HG02870 (cell line): ENCODE measurements around the gene DPP6.

Experiments
- ATAC-seq: cut with Tn5 transposase; IDR thresholded peaks from one replicate; pipeline ENCODE4 v1.9.1; 2021; ENCODE audit warnings: mild to moderate bottlenecking, moderate library complexity; ENCODE audit not compliant: unreplicated experiment

DPP6 gene

DNA sequence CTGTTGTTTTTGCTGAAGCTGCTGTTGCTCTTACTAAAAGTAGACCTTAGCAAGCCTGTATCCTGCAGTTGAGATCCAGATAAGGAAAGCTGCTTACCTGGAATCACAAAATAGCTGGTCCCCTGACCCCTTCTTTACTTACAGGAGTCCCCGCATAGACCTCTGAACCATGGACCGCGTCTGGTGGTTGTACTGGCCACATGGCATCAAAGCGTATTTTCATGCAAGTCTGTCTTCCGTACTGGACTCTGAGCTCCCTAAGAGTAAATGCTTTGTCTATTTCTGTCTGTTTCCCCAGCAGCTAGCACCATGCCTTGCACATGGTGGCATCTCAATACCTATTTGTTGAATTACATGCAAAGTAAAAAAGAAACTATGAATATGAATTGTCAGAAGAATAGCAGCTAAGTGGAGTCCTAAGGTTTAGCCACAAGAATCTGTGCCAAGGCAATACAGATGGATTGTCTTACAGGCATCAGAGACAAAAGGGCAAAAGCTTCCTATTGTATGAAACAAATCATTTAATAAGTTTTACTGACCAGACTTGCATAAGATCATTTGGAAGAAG, 791.6 kb downstream of the DPP6 start:
- no peak for ATAC-seq

DNA sequence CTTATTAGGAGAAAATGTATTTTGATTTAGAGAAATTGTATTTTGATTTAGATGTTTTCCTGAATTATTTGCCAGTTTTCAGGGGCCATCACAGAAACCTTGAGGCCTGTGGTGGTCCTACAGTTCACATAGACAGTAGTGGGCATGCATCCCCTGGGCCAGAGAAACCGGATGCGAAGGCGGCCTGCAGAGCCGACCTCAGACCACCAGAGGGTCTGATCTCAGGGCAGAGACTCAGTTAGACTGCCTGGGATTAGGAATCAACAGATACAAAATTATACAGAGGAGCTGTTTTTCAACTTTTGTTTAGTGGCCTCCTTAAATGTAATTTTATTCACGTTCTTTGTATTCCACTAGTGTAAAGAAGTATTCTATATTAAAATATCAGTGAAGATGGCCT, 792.3 kb downstream of the DPP6 start:
- ATAC-seq, result no peak

DNA sequence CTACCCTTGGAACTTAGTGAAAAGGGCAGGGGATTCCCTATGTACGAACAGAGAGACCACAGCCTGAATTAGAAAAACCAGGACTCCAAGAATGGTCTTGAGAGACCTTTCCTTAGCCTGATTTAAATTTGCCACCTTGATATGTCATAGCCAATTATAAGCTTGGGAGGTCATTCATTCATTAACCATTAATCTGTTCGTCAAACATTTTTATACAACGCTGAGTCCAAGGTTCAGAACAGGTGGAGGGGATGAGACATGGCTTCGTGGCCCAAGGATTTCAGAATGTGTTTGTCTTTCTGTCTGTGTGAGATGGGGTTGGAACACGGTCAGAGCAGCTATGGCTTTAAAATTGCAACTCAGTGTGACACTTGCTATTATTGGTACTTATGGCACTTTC, 792.8 kb downstream of the DPP6 start:
- no peak for ATAC-seq

- no peak for ATAC-seq
Measured at GRCh38 chr7:154848464-154848863, 796.3 kb downstream of the DPP6 start.

DNA sequence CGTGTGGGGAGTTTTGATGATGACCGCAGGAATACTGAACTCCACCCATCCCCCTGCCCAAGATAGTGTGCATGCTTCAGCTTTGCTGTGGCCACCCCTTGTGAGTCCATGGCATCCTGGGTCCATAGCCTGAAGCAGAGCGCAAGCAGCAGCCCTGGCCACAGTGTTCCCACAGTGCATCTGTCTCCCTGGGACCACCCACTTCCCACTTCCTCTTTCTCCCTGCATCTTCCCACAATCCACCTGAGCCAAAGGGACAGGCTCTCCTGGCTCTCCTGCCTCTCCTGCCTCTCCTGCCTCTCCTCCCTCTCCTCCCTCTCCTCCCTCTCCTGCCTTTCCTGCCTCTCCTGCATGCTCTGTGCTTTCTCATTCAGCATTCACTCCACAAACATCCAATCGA, 800.0 kb downstream of the DPP6 start:
- ATAC-seq, result no peak

DNA sequence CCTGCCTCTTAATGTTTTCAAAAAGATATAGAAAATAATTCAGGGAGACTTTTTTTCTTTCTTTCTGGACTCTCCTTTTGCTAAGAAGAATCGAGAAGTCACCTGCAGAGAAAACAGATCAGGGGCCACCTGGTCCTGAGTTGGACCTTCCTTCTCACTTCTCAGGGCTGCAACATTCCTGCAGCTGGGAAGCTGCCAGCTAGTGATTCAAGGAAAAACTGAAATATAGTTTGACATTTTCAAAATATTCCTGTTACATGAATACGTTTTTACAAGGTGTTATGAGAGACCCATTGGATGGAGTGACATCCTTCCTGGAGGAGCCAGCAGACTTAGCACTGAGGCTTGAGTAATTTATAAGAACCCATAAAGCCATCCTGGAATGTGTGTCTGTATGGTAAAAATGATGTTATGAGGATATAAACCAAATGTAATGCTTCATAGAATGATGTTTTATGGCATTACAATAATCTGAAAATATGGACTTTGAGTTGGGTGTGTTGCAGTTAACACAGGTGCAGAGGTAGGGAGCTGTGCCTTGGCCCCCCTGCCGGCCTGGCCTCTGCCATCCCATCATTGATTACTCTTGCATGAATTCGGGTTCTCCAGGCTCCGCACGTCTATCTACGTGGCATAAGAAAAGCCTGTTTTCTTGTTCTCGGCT, 801.0 kb downstream of the DPP6 start:
- no peak for ATAC-seq

GRCh38 chr7:154853727-154854095, 801.5 kb downstream of the DPP6 start:
- ATAC-seq, result no peak

GRCh38 chr7:154854836-154855235, 802.6 kb downstream of the DPP6 start:
- ATAC-seq, result no peak

- ATAC-seq, result no peak
Measured at GRCh38 chr7:154855366-154855765, 803.2 kb downstream of the DPP6 start.

- no peak for ATAC-seq
Measured at GRCh38 chr7:154856733-154857132, 804.5 kb downstream of the DPP6 start.

DNA sequence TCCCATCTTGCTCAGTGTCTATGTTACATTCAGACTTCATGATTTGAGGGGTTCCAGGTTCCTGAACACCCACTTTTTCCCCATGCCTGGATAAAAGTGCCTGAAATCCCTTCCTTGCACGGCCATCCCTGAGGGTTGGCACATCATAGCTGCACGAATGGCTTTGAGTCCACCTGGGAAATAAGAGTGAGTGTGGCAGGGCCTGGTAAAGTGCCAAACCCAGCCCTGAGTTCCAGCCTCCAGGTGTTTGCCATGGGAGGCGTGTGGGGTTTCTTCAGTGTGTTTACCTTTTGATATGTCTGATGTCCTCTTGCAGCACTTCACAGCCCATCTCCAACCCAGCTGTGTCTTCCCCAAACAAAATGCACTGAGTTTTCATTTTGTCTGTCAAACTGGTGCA, 805.0 kb downstream of the DPP6 start:
- ATAC-seq, result no peak

- ATAC-seq, result no peak
Measured at GRCh38 chr7:154857728-154858681, 805.8 kb downstream of the DPP6 start.

DNA sequence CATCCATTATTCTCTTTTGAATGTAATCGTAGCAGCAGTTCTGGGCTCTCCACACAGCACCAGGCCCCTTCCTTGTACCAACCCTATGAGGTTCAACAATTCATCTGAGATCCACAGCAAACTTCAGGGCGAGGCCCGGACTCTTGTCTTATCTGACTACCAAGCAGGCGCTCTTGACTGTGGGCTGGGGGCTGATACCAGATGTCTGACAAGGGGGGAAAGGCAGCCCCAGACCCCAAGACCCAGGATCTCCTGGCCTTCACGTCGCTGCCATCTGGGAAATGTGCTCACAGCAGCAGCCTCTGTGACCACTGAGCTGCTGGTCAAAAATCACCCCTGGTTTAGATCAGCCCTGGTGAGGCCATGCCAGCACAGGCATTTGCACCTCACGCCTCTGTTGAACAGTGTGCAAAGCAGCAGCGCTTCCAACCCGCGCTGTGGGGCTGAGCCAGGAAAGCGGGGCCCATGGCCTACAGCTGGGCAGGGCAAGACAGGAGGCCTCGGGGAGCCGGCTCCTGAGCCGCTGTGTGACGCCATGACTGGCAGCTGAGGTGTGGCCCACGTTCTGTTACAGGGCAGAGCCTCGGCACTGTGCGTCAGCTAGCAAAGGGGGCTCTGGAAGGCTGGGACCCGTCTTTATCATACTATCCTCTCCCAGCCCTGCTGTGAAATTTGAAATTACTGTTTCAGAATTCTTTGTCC, 806.8 kb downstream of the DPP6 start:
- no peak for ATAC-seq

- ATAC-seq, result no peak
Measured at GRCh38 chr7:154859747-154860620, 807.8 kb downstream of the DPP6 start.

DNA sequence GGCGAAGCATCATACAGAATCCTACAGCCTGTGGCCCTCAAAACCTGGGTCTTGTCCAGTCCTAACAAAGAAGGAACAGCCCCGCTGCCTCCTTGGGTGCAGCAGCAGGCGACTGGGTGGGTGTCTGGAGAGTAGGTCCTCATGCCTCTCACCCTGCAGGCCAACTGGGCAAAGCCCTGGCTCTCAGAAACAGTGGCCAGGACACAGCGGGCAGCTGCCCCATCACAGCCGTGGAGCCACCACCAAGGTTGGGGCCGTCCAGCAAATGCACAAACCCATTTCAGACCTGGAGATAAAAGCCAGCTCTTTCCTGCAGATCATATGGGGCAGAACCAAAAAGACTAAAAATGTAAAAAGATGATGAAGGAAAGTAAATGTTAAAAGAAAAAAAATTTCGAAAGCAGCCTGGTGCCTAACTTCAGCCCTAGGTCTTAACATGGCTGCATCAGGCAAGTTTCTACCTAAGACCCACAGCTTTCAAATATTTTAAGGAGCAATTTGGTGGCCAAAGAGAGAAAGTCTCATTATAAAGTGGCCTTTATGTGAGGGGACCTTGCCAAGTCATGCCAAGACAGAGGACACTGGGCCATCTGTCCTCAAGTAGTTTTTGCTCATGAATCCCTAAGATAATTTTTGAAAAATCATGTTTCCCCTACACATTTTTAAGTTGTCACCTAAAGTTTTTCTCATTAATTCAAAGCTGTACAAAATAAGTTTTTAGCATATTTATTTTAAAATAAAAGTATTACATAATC, 808.6 kb downstream of the DPP6 start:
- no peak for ATAC-seq

- no peak for ATAC-seq
Measured at GRCh38 chr7:154861589-154861988, 809.4 kb downstream of the DPP6 start.

DNA sequence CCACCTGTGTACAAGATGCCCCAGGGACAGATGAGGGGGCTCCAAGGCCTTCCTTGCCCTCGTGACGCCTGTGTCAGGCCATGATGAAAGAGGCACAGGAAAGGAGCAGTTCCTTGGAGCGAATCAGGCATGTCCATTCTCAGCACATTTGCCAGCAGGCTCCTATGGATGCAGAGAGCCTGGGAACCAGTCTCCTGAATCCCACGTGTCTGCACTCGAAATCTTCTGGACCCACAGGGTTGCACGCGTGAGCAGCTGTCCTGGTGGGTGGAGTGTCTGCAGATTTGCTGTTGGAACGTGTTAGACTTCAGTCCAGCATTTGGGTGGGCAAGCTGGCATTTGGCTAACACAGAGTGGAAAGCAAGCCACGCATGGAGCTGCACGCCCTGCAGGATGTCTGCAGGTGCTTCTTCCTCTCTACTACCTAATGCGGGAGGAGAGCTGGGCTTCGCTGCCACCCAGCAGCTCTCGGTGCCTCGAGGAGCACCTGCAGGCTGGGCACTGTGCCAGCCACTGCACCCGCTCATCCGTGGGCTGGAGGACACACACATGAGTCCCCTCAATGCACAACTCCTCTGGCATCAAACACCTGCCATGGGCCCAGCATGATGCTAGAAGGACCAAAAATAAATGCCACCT, 810.1 kb downstream of the DPP6 start:
- ATAC-seq, result no peak

DNA sequence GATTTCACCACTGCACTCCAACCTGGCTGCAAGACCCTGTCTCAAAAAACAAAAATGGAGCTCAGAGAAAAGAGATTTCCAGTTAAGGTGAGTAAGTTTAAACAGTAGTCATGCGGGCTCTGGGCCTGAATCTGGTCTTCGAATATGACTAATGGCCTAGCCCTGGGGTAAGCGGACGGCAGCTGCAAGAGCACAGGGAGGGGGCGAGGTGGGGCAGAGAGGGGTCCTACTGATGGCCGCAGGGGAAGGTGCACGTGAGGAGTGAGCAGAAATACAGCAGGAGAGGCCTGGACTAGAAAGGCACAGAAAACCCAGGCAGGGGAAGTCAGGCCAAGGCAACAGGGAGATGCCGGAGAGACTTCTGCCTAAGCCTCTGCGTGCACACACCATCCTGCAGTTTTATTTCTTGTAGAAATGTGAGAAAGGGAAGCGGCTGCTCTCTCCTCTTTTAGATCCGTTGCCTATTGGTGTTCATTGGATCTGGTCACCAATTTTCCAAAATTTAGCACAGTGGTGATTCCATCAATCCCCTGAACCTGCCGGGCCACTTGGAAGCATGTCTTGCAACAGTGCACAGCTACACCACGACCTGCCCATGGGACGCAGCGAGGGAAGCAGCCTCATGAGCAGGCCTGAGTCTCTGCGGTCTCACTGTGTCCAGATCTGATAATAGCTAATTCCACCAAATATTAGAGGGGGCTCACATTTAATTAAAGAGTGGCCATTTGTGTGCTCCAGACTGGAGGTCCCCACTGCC, 811.7 kb downstream of the DPP6 start:
- ATAC-seq, result no peak

GRCh38 chr7:154864523-154864891, 812.3 kb downstream of the DPP6 start:
- ATAC-seq, result no peak
